SIG-M5 treated with dmso at 0.1 percent for 504 hours (cell line): ENCODE data around the gene TNK2.
"Not testable (repeated sequence)": the region's sequence is repeated elsewhere in the genome, so short reads cannot be mapped to it uniquely, and the experiment has no call there.

Source experiments
- DNase-seq: peaks from one replicate; lab custom pipeline; 2025; ENCODE audit not compliant: unreplicated experiment; lab: John Stamatoyannopoulos, UW

Gene TNK2

GRCh38 chr3:195907934-195908693 lies at the start of gene TNK2:
Gene TNK2, minus strand, starts transcription at chr3:195908551. Its CDS starts 19,963 bp downstream, at chr3:195888588.
- DNase-seq, result peak; percentile 22

- no peak for DNase-seq
Measured at GRCh38 chr3:195956577-195956976, 48.2 kb upstream of the TNK2 start.

GRCh38 chr3:195955416-195955841 lies 47.1 kb upstream of the TNK2 start:
- not testable (repeated sequence) for DNase-seq

GRCh38 chr3:195954752-195955119 lies 46.4 kb upstream of the TNK2 start:
- not testable (repeated sequence) for DNase-seq

GRCh38 chr3:195954052-195954751 lies 45.9 kb upstream of the TNK2 start:
- not testable (repeated sequence) for DNase-seq

- DNase-seq, result not testable (repeated sequence)
Measured at GRCh38 chr3:195952590-195952989, 44.2 kb upstream of the TNK2 start.

- not testable (repeated sequence) for DNase-seq
Measured at GRCh38 chr3:195951443-195952177, 43.3 kb upstream of the TNK2 start.

- DNase-seq, result not testable (repeated sequence)
Measured at GRCh38 chr3:195950731-195951130, 42.4 kb upstream of the TNK2 start.

- DNase-seq, result not testable (repeated sequence)
Measured at GRCh38 chr3:195950164-195950563, 41.8 kb upstream of the TNK2 start.

GRCh38 chr3:195946910-195947699 lies 38.8 kb upstream of the TNK2 start:
- DNase-seq, result not testable (repeated sequence)

- not testable (repeated sequence) for DNase-seq
Measured at GRCh38 chr3:195941265-195941815, 33.0 kb upstream of the TNK2 start.

- not testable (repeated sequence) for DNase-seq
Measured at GRCh38 chr3:195940806-195941205, 32.5 kb upstream of the TNK2 start.

GRCh38 chr3:195939526-195940470 lies 31.4 kb upstream of the TNK2 start:
- DNase-seq, result not testable (repeated sequence)

- DNase-seq, result not testable (repeated sequence)
Measured at GRCh38 chr3:195933044-195933430, 24.7 kb upstream of the TNK2 start.

GRCh38 chr3:195932418-195933043 lies 24.2 kb upstream of the TNK2 start:
- DNase-seq, result no peak

GRCh38 chr3:195931582-195932273 lies 23.4 kb upstream of the TNK2 start:
- DNase-seq, result no peak

GRCh38 chr3:195929452-195929851 lies 21.1 kb upstream of the TNK2 start:
- no peak for DNase-seq

GRCh38 chr3:195921334-195921791 lies 13.0 kb upstream of the TNK2 start:
- DNase-seq, result no peak
